Nephron progenitor cell (in vitro differentiated cells): ENCODE data around the gene SSX7.
"Not testable (repeated sequence)": the region's sequence is repeated elsewhere in the genome, so short reads cannot be mapped to it uniquely, and the experiment has no call there.

ENCODE experiments used
- DNase-seq: peaks from one replicate; pipeline ENCODE4 v3.0.0; 2021
- H3K27ac Mint-ChIP-seq: 2 replicates; pipeline ENCODE4 v1.8.0; 2021; ENCODE audit warnings: mild to moderate bottlenecking, moderate library complexity, mixed read lengths
- H3K27me3 Mint-ChIP-seq: 2 replicates; pipeline ENCODE4 v1.8.0; 2021; ENCODE audit warnings: mild to moderate bottlenecking, low read depth, mixed read lengths; ENCODE audit not compliant: poor library complexity
- H3K36me3 Mint-ChIP-seq: 2 replicates; pipeline ENCODE4 v1.8.0; 2021; ENCODE audit warnings: low read depth, mixed read lengths
- H3K4me1 Mint-ChIP-seq: 2 replicates; pipeline ENCODE4 v1.8.0; 2021; ENCODE audit warnings: mixed read lengths
- H3K4me3 Mint-ChIP-seq: 2 replicates; pipeline ENCODE4 v1.8.0; 2021; ENCODE audit warnings: mild to moderate bottlenecking, moderate library complexity, mixed read lengths
- H3K9me3 Mint-ChIP-seq: 2 replicates; pipeline ENCODE4 v1.8.0; 2021; ENCODE audit warnings: mild to moderate bottlenecking, moderate library complexity, mixed read lengths
- TF ChIP-seq, protein P1 (sequence below): fragments of 200-600 bp; sonication (generic); IDR thresholded peaks from 2 replicates; pipeline ENCODE4 v1.5.0; 2021; ENCODE audit warnings: antibody characterized with exemption

Gene SSX7, protein sequence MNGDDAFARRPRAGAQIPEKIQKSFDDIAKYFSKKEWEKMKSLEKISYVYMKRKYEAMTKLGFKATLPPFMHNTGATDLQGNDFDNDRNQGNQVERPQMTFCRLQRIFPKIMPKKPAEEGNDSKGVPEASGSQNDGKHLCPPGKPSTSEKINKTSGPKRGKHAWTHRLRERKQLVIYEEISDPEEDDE

DNA sequence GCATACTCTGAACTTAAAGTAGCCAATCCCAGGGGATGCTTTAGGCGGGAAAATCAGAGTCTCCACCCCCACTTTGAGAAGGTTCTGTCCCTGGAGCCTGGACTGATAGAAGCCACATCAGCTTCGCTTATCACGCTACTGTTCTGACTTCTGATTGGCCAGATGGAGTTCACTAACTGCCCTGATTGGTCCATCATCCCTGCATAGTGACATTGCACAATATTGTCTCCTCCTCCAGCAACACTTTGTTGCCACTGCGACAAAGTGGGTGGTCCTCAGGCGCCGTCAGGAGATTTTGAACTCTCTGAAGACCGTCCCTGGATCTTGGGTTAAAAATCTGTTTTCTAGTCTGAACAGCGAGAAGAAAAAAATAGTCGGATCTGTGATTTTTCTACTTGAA, at the start of gene SSX7:
SSX7 (minus strand) TSS at position 101 of the 400 bp plus-strand sequence. CDS start 1,428 bp downstream, outside the sequence.
- not testable (repeated sequence) for H3K27ac Mint-ChIP-seq, H3K36me3 Mint-ChIP-seq, H3K27me3 Mint-ChIP-seq, H3K4me1 Mint-ChIP-seq, DNase-seq, H3K4me3 Mint-ChIP-seq
- peaks cover 70% of the 10 kb centered on the region for H3K9me3 Mint-ChIP-seq

DNA sequence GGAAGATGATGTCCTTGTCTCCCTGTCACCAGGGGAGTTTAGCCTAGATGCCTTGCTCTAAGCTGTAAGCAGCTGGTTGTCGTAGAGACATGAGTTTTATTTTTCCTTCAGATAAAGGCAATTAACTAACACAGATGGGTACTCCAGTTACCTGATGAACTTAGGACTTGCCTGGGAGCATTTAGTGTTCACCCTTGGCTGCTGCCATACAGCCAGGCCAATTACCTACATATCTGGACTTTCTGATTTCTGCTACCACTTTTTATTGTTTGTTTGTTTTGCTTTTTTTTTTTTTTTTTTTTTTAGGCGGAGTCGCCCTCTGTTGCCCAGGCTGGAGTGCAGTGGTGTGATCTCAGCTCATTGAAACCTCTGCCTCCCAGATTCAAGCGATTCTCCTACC, 37.3 kb upstream of the SSX7 start:
- not testable (repeated sequence) for H3K9me3 Mint-ChIP-seq, H3K27ac Mint-ChIP-seq, H3K27me3 Mint-ChIP-seq, H3K36me3 Mint-ChIP-seq, DNase-seq, H3K4me3 Mint-ChIP-seq, H3K4me1 Mint-ChIP-seq

DNA sequence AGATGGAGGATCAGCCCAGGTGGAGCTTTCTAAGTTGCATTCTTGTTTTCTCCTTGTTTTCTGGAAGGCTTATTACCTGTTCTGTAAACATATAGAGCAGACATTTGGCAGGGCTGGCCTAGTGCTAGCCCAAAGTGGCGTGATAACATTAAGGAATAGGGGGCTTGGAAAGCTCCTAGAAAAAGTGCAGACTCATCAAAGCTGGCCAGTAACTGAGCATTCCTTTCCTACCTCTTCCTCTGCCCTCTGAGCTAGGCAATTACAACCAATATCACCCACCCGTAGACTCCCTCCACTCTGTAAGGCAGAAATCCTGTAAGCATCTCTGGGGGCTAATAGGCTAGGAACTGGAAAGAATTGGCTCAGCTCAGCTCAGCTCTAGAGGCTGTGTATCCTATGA, 7.5 kb upstream of the SSX7 start:
- peaks cover 51% of the 10 kb centered on the region for H3K9me3 Mint-ChIP-seq
- not testable (repeated sequence) for H3K27ac Mint-ChIP-seq, H3K27me3 Mint-ChIP-seq, H3K36me3 Mint-ChIP-seq, H3K4me1 Mint-ChIP-seq, H3K4me3 Mint-ChIP-seq, DNase-seq

DNA sequence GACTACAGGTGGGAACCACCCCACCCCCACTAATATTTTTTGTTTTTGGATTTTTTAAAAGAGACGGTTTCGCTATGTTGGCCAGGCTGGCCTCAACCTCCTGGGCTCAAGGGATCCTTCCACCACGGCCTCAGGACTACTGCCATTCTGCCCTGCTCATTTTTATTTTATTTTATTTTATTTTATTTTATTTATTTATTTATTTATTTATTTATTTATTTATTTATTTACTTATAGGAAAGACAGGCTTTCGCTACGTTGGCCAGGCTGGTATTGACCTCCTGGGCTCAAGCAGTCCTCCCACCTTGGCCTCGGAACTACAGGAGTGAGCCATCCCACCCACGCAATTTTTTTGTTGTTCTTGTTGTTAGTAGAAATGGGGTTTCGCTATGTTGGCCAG, 775 bp upstream of the SSX7 start:
- not testable (repeated sequence) for H3K36me3 Mint-ChIP-seq, H3K4me3 Mint-ChIP-seq, H3K4me1 Mint-ChIP-seq, H3K27me3 Mint-ChIP-seq, DNase-seq, H3K27ac Mint-ChIP-seq
- H3K9me3 Mint-ChIP-seq, result peaks cover 68% of the 10 kb centered on the region

DNA sequence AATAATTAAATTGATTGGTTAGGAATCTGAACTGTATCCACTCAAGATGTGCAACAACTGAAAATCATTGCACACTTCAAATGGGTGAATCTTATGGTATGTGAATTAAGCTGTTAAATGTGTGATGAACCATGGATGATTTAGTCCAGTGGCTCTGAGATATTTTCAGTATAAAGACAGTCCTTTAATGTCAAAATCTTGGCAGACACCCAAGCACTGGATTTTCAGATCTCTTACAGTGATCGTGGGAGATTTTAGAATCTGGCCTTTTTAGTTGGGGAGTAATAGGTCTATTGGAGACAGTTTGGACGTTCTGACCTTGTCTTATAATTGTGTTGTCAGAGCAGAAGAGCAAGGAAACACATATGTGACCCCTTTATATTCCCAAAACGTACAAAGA, 4.0 kb downstream of the SSX7 start:
- H3K4me1 Mint-ChIP-seq, H3K36me3 Mint-ChIP-seq, DNase-seq, H3K27ac Mint-ChIP-seq, H3K27me3 Mint-ChIP-seq, H3K4me3 Mint-ChIP-seq: not testable (repeated sequence)
- H3K9me3 Mint-ChIP-seq, result peaks cover 76% of the 10 kb centered on the region

DNA sequence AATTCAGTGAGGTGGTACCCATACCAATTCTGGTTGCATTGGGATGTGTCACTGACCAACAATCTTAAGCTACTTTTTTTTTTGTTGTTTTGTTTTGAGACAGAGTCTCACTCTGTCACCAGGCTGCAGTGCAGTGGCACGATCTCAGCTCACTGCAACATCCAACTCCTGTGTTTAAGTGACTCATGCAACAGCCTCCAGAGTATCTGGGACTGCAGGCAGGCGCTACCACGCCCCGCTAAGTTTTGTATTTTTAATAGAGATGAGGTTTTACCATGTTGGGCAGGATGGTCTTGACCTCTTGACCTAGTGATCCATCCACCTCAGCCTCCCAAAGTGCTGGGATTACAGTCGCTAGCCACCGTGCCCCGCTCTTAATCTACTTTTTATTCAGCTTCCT, 5.7 kb downstream of the SSX7 start:
- H3K4me1 Mint-ChIP-seq, H3K36me3 Mint-ChIP-seq, H3K4me3 Mint-ChIP-seq, H3K27ac Mint-ChIP-seq, DNase-seq, H3K27me3 Mint-ChIP-seq: not testable (repeated sequence)
- peaks cover 72% of the 10 kb centered on the region for H3K9me3 Mint-ChIP-seq

DNA sequence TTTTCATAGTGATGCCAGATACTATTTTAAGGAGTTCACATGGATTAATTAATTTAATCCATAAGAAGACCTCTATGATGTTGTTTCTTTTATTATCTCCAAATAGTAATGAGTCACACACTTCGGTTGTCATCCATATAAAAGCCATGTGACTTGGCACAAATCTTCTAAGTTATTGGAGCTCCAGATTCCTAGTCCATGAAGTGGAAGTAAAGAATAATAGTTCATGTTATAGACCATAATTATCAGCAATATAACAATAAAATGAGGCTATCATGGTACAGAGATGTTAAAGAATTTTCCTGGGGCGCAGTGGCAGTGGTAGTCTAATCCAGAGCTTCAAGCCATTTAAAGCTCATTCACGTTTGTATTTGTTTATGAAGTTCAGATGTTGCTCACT, 26.2 kb downstream of the SSX7 start:
- not testable (repeated sequence) for H3K4me3 Mint-ChIP-seq, H3K27me3 Mint-ChIP-seq, H3K4me1 Mint-ChIP-seq, H3K36me3 Mint-ChIP-seq, DNase-seq, H3K27ac Mint-ChIP-seq
- H3K9me3 Mint-ChIP-seq, result peaks cover 66% of the 10 kb centered on the region

DNA sequence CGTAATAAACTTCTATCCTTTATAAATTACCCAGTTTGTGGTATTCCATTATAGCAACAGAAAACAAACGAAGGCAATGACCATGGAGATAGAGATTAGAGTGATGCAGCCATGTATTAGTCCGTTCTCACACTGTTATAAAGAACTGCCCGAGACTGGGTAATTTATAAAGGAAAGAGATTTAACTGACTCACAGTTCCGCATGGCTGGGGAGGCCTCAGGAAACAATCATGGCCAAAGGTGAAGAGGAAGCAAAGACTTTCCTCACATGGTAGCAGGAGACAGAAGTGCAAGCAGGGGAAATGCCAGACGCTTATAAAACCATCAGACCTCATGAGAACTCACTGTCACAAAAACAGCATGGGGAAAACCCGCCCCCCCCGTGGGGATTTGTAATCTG, 34.0 kb downstream of the SSX7 start:
- DNase-seq, H3K27ac Mint-ChIP-seq, H3K36me3 Mint-ChIP-seq, H3K4me3 Mint-ChIP-seq, H3K27me3 Mint-ChIP-seq, H3K4me1 Mint-ChIP-seq: not testable (repeated sequence)
- peaks cover 68% of the 10 kb centered on the region for H3K9me3 Mint-ChIP-seq

DNA sequence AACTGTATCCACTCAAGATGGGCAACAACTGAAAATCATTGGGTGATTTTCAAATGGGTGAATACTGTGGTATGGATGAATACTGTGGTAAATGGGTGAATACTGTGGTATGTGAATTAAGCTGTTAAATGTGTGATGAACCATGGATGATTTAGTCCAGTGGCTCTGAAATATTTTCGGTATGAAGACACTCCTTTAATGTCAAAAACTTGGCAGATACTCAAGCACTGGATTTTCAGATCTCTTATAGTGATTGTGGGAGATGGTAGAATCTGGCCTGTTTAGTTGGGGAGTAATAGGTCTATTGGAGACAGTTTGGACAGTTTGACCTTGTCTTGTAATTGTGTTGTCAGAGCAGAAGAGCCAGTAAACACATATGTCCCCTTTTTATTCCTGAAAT, 45.7 kb downstream of the SSX7 start:
- Mint-ChIP-seq H3K27me3 (peaks cover 12% of the 10 kb centered on the region), H3K4me1 (no peaks in the 10 kb centered on the region), H3K4me3 (no peak overlapping the region), H3K36me3 (no peaks in the 10 kb centered on the region), H3K27ac (no peak overlapping the region), H3K9me3 (peaks cover 72% of the 10 kb centered on the region)
- TF ChIP-seq, protein P1, sequence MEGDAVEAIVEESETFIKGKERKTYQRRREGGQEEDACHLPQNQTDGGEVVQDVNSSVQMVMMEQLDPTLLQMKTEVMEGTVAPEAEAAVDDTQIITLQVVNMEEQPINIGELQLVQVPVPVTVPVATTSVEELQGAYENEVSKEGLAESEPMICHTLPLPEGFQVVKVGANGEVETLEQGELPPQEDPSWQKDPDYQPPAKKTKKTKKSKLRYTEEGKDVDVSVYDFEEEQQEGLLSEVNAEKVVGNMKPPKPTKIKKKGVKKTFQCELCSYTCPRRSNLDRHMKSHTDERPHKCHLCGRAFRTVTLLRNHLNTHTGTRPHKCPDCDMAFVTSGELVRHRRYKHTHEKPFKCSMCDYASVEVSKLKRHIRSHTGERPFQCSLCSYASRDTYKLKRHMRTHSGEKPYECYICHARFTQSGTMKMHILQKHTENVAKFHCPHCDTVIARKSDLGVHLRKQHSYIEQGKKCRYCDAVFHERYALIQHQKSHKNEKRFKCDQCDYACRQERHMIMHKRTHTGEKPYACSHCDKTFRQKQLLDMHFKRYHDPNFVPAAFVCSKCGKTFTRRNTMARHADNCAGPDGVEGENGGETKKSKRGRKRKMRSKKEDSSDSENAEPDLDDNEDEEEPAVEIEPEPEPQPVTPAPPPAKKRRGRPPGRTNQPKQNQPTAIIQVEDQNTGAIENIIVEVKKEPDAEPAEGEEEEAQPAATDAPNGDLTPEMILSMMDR, result no peak
- DNase-seq, result no peak

DNA sequence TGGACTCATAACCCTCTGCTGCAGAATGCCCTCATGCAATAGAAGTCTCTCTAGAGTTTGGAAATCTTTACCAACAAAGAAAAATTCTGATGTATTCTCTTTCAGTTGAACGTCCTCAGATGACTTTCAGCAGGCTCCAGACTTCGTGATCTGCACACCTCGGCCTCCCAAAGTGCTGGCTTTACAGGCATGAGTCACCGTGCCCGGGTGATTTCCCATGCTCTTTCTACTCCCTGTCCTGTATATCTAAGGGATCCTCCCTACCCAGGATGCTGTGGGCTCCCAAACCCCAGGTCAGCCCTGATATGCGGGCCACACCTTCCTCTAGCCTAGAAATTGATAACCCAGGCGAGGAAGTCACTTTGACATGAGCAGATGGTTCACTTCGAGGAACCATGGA, 51.5 kb downstream of the SSX7 start:
- H3K27me3 Mint-ChIP-seq, H3K4me3 Mint-ChIP-seq, H3K4me1 Mint-ChIP-seq, H3K27ac Mint-ChIP-seq, H3K36me3 Mint-ChIP-seq, DNase-seq: not testable (repeated sequence)
- H3K9me3 Mint-ChIP-seq, result peaks cover 60% of the 10 kb centered on the region

DNA sequence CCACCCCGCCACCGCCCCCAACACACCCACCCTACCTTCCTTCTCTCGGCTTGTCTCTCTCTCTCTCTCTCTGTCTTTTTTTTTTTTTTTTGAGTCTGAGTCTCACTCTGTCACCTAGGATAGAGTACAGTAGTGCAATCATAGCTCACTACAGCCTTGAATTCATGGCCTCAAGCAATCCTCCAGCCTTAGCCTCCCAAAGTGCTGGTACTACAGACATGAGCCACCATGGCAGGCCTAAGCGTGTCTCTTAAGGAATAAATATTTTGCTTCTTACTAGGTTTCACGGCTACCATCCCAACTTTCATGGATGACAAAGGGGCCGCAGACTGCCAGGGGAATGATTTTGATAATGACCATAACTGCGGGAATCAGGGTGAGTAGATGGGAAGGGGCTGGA, 55.8 kb downstream of the SSX7 start:
- no peak for DNase-seq
- Mint-ChIP-seq H3K4me1 (no peaks in the 10 kb centered on the region), H3K27ac (no peak overlapping the region), H3K27me3 (peaks cover 7% of the 10 kb centered on the region), H3K9me3 (peaks cover 62% of the 10 kb centered on the region), H3K36me3 (no peaks in the 10 kb centered on the region), H3K4me3 (no peak overlapping the region)
- TF ChIP-seq, protein P1, result no peak
